Mesodermal cell (in vitro differentiated cells): ENCODE data around the gene PRDM10.
A peak's percentile ranks its signal among the peaks of the same experiment; 100 is the strongest.

Experiments used
- H3K27ac ChIP-seq: 2 replicates; pipeline ENCODE4 v1.7.0; 2013; ENCODE audit warnings: mild to moderate bottlenecking, low read depth, low read length, moderate library complexity; ENCODE audit not compliant: severe bottlenecking
- H3K36me3 ChIP-seq: 2 replicates; pipeline ENCODE4 v1.7.1; 2013; ENCODE audit warnings: mild to moderate bottlenecking, low read length, moderate library complexity; ENCODE audit not compliant: control insufficient read depth, insufficient read depth
- H3K4me1 ChIP-seq: one replicate; pipeline ENCODE4 v1.7.1; 2013; ENCODE audit warnings: mild to moderate bottlenecking, low read length; ENCODE audit not compliant: insufficient read depth, control insufficient read depth, poor library complexity, severe bottlenecking
- H3K4me3 ChIP-seq: 2 replicates; pipeline ENCODE4 v1.7.0; 2013; ENCODE audit warnings: low read length, control low read depth, mild to moderate bottlenecking; ENCODE audit not compliant: insufficient read depth, poor library complexity, severe bottlenecking; ENCODE audit errors: extremely low read depth
- H3K9me3 ChIP-seq: 2 replicates; pipeline ENCODE4 v1.7.1; 2013; ENCODE audit warnings: mild to moderate bottlenecking, low read length, moderate library complexity; ENCODE audit not compliant: control insufficient read depth
- WGBS, 2 experiments: methylation state at CpG; one replicate each; pipeline ENCODE4 v1.1.5; 2013; ENCODE audit warnings: missing lambda C conversion rate in 2 of 2; ENCODE audit not compliant: insufficient coverage in 2 of 2; 5-methylcytosine and 5-hydroxymethylcytosine counted together

The PRDM10 gene

GRCh38 chr11:129866311-129866710 lies 136.3 kb downstream of the PRDM10 start:
- Histone ChIP-seq H3K4me3 (no peak overlapping the region), H3K4me1 (peaks cover 11% of the 10 kb centered on the region), H3K27ac (no peak overlapping the region), H3K9me3 (peaks cover 5% of the 10 kb centered on the region), H3K36me3 (peaks cover 86% of the 10 kb centered on the region)
- 90 to 94% methylated on average over 1 to 2 of the region's 3 CpGs for WGBS, 2 experiments

GRCh38 chr11:129865701-129866100 lies 136.9 kb downstream of the PRDM10 start:
- peaks cover 86% of the 10 kb centered on the region for H3K36me3 ChIP-seq
- H3K27ac ChIP-seq, result no peak overlapping the region
- peaks cover 5% of the 10 kb centered on the region for H3K9me3 ChIP-seq
- 77 to 100% methylated on average over 2 to 3 of the region's 4 CpGs for WGBS, 2 experiments
- no peak overlapping the region for H3K4me3 ChIP-seq
- H3K4me1 ChIP-seq, result peaks cover 17% of the 10 kb centered on the region

GRCh38 chr11:129864811-129865210 lies 137.8 kb downstream of the PRDM10 start:
- H3K9me3 ChIP-seq, result peaks cover 5% of the 10 kb centered on the region
- peaks cover 17% of the 10 kb centered on the region for H3K4me1 ChIP-seq
- peaks cover 86% of the 10 kb centered on the region for H3K36me3 ChIP-seq
- no peak overlapping the region for H3K4me3 ChIP-seq
- no peak overlapping the region for H3K27ac ChIP-seq
- WGBS, 2 experiments, result 94 to 98% methylated on average over 5 of the region's 5 CpGs

- peaks cover 5% of the 10 kb centered on the region for H3K9me3 ChIP-seq
- whole genome bisulfite sequencing, 2 experiments, result 66 to 69% methylated on average over 9 to 15 of the region's 16 CpGs
- H3K4me3 ChIP-seq, result no peak overlapping the region
- H3K27ac ChIP-seq, result peak overlapping the region; percentile 97
- peaks cover 17% of the 10 kb centered on the region for H3K4me1 ChIP-seq
- peaks cover 85% of the 10 kb centered on the region for H3K36me3 ChIP-seq
Measured at GRCh38 chr11:129861702-129862522, 140.7 kb downstream of the PRDM10 start.

GRCh38 chr11:129856036-129856435 lies 146.6 kb downstream of the PRDM10 start:
- Histone ChIP-seq H3K36me3 (peaks cover 36% of the 10 kb centered on the region), H3K9me3 (no peaks in the 10 kb centered on the region), H3K4me1 (peaks cover 3% of the 10 kb centered on the region), H3K4me3 (no peak overlapping the region), H3K27ac (no peak overlapping the region)
- 83 to 84% methylated on average over 7 to 8 of the region's 8 CpGs for WGBS, 2 experiments

- no peak overlapping the region for H3K4me3 ChIP-seq
- WGBS, 2 experiments, result 89 to 90% methylated on average over 10 to 11 of the region's 11 CpGs
- H3K4me1 ChIP-seq, result no peaks in the 10 kb centered on the region
- no peaks in the 10 kb centered on the region for H3K9me3 ChIP-seq
- H3K27ac ChIP-seq, result no peak overlapping the region
- H3K36me3 ChIP-seq, result peaks cover 27% of the 10 kb centered on the region
Measured at GRCh38 chr11:129855086-129855485, 147.5 kb downstream of the PRDM10 start.

GRCh38 chr11:129854232-129854805 lies 148.3 kb downstream of the PRDM10 start:
- H3K9me3 ChIP-seq, result no peaks in the 10 kb centered on the region
- H3K27ac ChIP-seq, result no peak overlapping the region
- no peaks in the 10 kb centered on the region for H3K4me1 ChIP-seq
- WGBS, 2 experiments, result 91 to 97% methylated on average over 4 to 5 of the region's 7 CpGs
- peaks cover 19% of the 10 kb centered on the region for H3K36me3 ChIP-seq
- H3K4me3 ChIP-seq, result no peak overlapping the region

GRCh38 chr11:129853518-129854231 lies 149.0 kb downstream of the PRDM10 start:
- Histone ChIP-seq H3K27ac (no peak overlapping the region), H3K4me3 (no peak overlapping the region), H3K36me3 (peaks cover 13% of the 10 kb centered on the region), H3K9me3 (no peaks in the 10 kb centered on the region), H3K4me1 (peaks cover 3% of the 10 kb centered on the region)
- WGBS, 2 experiments, result 82 to 91% methylated on average over 9 of the region's 10 CpGs

- Histone ChIP-seq H3K27ac (no peak overlapping the region), H3K36me3 (no peaks in the 10 kb centered on the region), H3K9me3 (no peaks in the 10 kb centered on the region), H3K4me1 (peaks cover 3% of the 10 kb centered on the region), H3K4me3 (no peak overlapping the region)
- 87 to 89% methylated on average over 4 to 8 of the region's 15 CpGs for WGBS, 2 experiments
Measured at GRCh38 chr11:129852125-129852740, 150.4 kb downstream of the PRDM10 start.
